WTC11 (cell line): ENCODE results near the gene TRPV5.

Experiments
- CTCF ChIP-seq: fragments of 200-600 bp; IDR thresholded peaks from 2 replicates; pipeline ENCODE4 v1.8.0; 2022; ENCODE audit warnings: antibody characterized with exemption
- FOXP4 ChIP-seq: sonication (generic); formaldehyde crosslinking; IDR thresholded peaks from 2 replicates; pipeline ENCODE4 v1.8.0; 2022; ENCODE audit warnings: mild to moderate bottlenecking, missing genetic modification reagents
- RELA ChIP-seq: sonication (generic); formaldehyde crosslinking; IDR thresholded peaks from 2 replicates; pipeline ENCODE4 v1.8.1; 2022; ENCODE audit warnings: missing genetic modification reagents, mild to moderate bottlenecking, borderline replicate concordance
- TF ChIP-seq, protein P1 (sequence below): sonication (generic); formaldehyde crosslinking; IDR thresholded peaks from 2 replicates; pipeline ENCODE4 v1.8.0; 2023; ENCODE audit warnings: missing genetic modification reagents

GRCh38 chr7:142913051-142913450 lies 20.5 kb downstream of the TRPV5 start:
- TF ChIP-seq, protein P1, sequence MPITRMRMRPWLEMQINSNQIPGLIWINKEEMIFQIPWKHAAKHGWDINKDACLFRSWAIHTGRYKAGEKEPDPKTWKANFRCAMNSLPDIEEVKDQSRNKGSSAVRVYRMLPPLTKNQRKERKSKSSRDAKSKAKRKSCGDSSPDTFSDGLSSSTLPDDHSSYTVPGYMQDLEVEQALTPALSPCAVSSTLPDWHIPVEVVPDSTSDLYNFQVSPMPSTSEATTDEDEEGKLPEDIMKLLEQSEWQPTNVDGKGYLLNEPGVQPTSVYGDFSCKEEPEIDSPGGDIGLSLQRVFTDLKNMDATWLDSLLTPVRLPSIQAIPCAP (CRISPR knock-in tag), result no peak
- TF ChIP-seq CTCF, result no peak
- no peak for TF ChIP-seq FOXP4 (CRISPR knock-in tag)
- TF ChIP-seq RELA, result no peak
